GM19099 (cell line): ENCODE data around the gene DDRGK1.

ENCODE experiments used
- POLR2A ChIP-seq: IDR thresholded peaks from 3 replicates; pipeline ENCODE4 v1.6.1; 2011; ENCODE audit warnings: low read depth; ENCODE audit not compliant: insufficient read length; ENCODE audit errors: extremely low read depth

Gene DDRGK1

DNA sequence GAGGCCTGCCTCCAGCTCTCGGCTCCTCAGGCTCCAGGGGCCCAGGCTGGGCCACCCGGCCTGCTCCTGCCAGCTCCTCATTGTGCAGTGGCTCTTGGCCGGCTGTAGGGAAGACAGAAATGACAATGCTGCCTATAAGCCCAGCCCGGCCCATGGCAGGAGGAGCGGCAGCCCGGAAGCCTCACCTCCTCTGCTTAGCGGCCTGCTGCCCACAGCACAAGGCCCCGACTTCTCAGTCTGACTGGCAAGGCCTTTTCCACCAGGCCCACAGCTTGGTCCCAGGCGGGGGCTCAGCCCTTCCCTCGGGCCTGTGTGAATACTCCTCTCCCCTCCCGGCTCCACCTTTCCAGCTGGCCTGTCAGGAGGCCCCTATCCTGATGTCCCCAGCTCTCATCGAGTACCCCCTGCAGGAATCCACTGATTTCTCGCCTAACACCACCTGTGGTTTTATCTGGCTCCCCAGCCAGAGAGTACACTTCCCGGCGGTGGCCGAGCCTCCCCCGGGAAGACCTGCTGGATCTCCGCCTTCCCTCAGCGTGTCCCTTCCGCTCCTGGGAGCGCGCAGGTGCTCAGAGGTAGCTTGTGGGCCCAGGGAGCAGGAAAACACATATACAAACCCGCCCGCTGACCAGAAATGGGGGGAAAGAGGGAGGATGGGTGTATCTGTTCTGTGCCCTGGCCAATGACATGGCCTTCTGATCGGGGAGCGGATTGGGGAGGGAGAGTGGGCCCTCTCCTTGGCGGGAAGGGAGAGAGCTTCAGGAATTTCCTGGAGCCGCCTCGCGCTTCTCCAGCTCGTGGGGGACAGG is 963 bp downstream of the DDRGK1 start:
- TF ChIP-seq POLR2A: no peak

DNA sequence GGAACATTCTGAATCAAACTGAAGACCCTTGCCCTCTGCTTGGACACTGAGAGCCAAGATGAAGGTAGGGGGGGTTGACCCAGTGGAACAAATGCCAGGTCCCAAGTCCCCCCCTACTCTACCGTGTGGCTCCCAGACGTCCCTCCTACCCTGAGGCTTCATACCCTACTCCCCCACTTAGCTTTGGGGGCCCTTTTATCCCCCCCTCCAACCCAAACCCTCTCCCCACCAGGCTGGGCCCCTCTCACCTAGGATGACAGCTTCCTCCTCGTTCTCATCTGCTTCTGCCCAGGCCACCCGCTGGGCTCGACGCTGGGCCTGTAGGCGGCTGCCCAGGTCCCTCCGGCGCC is 1.5 kb downstream of the DDRGK1 start:
- no peak for TF ChIP-seq POLR2A

DNA sequence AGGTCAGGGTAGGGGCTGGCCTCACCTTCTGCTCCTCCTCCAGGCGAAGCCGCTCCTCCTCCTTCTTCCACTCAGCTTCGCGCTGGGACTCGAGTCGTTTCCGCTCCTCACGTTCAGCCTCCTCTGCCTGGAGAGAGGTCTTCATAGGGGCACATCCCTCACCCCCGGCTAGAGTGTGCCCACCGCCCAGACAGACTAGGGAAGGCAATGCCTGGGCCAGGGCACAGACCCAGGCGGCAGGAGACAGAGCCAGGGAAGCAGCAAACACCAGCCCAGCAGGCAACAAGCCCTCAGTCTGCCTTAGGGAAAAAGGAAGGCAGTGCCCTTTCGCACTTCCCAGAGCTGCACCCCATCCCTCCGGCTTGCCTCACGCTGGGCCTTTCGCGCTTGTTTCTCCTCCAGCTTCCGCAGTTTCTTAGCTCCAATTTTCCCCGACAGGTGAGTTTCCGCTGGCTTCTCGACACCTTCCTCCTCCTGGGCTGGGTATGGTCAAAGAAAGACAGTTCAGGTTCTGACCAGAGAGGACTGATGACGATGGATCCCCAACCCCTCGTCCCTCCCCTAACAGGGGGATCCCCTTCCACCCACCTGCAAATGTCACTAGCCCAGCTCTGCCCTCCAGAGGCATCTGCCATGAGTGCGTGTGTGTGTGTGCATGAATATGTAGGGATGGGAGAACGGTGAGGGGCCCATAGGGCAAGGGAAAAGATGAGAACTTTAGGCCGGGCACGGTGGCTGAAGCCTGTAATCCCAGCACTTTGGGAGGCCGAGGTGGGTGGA is 4.3 kb downstream of the DDRGK1 start:
- no peak for TF ChIP-seq POLR2A

DNA sequence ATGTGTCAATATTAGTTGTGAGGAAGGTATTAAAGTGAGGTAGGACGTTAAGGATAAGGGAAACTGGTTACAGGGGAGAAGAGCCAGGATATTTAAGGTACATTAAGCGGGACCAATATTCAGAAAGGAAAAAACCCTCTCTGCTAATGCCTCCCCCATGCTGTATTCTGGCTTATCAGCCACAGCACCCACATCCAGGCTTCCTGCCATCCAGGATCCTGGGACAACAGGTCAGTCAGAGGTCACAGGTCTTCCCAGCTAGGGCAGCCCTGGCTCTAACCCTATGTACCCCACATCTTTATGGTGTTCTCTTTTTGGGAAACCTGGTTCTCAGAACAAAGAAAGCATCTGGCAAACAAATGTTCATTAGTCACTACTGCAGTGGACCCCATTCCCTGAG is 5.3 kb downstream of the DDRGK1 start:
- TF ChIP-seq POLR2A: no peak

DNA sequence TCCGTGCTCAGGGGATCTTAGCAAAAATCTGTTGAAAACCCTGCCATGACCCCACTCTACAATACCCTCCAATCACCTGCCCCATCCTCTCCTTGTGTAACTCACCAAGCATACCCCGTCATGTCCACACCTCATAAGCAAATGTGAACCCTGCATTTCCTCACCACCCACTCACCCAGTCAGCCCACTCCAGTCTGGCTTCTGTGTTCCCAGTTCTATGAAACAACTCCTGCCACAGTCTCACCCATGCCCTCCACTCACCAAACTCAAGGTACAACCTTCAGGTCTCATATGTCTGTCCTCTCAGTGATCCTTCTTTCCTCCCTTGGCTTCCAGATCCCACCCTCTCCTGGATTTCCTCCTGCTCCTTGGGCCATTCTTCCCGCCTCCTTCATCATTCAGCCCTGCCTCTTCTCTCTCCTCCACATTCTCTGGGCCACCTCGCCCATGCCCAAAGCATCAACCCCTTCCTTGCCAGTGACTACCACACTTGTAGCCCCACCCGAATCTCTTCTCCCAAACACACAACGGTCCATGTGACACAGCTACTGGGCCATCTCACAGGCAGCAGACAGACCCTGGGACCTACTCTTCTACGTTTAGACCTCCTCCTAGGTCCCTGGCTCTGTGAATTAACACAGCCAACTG is 8.8 kb downstream of the DDRGK1 start:
- TF ChIP-seq POLR2A: no peak

DNA sequence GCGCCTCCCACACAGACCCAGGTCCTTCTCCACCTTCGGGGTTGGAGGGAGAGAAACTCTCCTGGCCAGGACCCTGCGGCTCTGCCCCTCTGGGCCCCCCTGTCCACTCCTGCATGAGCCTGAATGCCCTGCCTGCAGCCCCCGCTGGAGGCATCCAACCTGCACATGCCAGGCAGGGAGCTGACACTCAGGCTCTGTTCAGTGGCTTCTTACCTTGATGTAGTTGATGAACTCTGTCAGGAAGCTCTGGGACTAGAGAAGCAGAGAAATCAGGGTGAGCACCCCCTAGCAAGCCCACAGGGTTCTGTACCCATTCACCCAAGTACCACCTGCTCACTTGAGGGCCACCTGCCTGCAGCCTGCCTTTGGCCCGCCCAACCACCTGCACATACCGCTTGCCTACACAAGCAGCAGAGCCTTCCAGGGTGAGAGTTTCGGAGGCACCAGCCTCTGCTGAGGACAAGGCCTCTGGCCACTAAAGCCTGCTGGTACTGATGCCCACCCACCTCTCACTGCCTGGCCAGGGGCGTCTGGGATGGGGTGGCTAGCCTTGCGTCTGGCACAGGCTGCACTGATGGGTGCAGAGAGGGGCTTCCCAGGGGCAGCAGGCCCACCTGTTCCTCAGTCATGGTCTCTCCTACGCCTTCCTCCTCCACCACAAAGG is 9.7 kb downstream of the DDRGK1 start:
- TF ChIP-seq POLR2A: no peak

DNA sequence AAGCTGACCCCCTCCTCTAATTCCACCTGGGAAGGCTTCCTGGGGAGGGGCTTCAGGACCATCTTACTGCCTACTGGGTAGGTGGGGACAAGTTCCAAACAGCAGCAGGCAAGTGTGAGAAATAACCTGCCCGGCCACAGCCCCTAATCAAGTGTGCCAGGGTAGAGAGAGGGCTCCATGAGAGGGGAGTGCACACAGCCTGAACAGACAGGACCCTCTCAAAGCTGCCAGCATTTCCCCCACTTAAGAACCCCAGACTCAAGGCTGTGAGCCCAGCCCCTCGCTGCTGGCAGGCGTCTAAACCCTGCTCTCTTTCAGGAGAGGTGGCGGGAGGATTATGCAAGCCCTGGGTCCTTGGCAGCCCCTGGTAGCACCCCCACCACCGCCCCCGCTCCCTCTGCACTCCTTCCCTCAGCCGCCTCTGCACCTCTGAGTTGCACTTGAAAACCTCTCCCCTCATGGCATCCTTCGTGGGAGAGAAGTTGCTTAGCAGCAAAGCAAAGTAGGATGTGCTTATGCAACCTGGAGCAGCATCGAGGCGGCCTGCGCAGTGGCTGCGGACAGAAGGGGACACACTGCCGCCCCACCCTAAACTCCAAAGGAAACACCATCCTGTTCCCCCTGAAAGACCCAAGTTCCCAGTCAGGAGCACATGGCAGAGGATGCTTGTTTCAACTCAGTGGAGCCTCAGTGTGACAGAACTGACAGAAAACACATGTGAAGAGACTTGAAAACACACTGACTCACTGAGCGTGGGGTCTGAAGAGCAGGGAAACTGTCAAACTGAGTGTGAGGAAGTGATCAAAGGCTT is 10.5 kb downstream of the DDRGK1 start:
- TF ChIP-seq POLR2A: no peak

DNA sequence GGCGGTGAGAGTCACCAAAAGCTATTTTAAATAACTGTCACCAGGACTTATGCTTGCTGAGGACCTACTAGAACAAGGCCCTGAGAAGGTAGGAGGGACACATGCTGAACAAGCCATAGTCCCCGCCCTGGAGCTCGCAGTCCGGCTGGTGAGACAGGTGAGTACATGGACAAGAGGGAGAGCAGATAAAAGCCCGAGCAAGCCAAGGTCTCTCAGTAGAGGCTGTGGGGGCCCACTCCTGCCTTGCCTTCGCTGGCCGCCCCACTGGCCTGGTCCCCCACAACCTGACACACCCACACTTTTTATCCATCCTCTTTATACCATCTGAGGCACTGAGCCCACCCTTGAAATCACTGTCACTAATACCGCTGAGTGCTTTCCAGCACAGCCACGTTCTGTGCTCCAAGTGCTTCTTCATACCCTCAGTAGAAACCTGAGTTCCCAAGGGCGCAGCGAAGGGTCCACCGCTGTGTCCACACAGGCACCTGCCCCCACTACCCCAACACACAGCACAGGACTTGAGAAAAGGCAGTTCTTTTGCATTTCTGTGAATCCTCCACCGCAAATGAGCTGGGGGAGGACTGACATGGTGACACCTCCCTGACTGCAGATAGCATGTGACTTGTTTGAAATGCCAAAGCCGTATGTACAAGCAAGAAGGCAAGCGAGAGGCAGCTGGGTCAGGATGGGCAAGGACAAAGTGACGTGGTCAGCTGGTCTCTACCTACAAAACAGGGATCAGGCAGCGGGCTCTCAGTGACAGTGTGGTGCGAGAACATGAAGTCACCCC is 12.1 kb downstream of the DDRGK1 start:
- TF ChIP-seq POLR2A: no peak

DNA sequence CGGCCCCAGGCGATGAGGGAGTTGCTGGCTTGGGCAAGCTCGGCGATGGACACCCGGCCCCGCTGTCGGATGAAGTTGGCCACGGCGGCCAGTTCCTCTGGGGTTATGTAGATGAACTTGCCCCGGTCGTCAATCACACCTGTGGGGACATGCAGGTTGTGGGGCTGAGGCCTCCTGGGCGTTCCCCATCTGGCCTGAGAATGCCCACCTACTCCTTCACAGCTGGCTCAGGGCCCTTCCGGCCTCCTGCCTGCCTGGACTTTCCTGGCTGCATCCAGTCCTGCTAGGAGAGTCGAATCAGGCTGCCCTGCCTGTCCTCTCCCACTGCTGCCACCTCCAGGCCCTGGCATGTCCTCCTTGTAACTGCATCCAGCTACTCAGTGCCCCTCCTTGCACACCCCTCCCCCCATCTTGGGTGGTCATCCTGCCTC is 13.8 kb downstream of the DDRGK1 start:
- no peak for TF ChIP-seq POLR2A

DNA sequence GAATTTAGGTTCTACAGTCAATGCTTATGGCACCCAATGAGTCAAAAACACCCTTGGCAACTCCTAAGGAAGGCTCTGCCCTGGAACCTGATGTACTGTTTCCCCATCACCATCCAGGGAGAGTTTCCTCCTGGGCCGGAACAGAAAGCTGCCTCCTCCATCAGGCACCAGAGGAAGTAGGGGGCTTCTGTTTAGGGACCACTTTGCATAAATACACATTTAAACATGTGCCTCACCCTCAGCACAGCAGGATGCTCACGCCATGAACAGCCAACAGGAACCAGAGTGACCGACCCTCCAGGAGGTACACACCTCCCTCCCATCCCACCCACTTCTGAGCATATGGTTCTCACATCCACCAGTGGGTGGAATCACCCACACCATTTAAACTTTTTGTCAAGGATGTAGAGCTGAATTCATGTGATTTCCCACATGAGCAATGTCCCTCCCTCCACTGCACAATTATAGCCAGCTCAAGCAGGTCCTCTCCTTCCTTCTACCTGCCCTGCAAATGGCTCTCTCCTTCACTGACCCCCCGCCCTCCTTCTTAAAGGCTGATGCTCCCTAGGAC is 14.8 kb downstream of the DDRGK1 start:
- no peak for TF ChIP-seq POLR2A

DNA sequence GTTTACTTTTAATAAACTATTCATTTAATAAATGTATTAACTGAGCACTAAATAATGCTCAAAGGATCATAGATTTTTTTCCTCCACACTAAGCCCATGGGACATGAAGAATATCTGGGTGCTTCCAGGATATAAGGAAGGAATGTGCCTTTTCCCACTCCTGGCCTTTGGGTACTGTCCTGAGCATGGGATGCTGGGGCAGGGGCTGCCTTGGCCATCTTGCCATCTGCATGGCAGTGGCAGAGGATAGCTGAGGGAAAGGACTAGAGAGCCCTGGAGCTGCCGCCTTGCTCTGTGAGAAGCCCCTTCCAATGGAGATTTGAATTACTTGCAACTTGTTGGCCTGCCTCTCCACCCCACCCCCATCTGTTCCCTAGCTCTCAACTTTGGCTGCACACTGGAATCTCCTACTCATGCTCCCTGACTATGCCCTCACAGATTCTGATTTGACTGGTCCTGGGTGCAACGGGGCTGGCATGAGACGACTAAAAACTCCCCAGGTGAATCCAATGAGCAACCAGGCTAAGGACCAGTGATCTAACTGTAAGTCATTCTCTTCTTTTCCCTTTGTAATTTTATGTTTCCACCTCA is 15.6 kb downstream of the DDRGK1 start:
- no peak for TF ChIP-seq POLR2A

DNA sequence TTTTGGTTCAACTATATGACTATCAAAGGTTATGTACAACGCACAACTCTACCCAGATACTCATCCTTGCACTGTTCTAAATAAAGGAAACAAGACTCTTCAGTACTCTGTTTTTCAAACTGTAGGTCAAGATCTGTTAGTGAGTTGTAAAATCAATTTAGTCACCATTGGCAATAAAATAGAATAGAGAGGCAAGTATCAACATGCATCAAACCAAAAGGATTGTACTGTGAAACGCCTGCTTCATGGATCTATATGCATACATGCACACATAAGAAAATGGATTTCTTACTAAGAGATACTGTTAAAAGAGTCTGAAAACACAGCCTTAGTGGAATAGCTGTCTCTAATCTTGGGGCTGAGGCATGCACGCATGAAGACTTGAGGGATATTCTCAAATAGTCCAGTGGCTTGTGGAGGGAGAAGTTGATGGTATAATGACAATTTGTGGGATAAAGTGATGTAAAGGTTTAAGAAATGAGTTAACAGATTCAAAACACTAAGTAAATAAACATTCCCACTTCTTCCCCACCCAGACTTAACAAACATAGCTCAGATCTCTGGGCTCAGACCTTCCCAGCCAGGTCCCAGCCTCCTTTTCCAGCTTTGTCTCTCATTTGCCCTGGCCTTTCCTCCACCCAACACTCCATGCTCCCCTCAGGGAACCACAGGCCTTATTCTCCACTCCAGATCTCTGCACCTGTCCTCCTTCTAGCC is 20.4 kb downstream of the DDRGK1 start:
- no peak for TF ChIP-seq POLR2A

DNA sequence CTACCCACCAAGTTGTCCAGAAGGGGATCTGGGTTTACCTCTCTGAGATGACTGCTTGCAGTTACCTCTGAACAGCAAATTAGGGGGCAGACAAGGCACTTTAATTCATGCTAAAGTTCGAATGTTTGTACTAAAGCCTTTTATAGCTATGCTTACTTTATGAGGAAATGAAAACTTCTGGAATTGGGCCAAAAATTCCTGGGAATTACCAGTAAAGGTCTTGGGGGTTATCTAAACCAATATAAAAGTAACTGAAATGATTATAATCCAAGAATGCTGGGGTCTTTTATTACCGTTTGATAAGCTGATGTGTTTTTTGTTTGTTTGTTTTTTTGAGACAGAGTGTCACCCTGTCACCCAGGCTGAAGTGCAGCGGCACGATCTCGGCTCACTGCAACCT is 23.2 kb downstream of the DDRGK1 start:
- TF ChIP-seq POLR2A: no peak

DNA sequence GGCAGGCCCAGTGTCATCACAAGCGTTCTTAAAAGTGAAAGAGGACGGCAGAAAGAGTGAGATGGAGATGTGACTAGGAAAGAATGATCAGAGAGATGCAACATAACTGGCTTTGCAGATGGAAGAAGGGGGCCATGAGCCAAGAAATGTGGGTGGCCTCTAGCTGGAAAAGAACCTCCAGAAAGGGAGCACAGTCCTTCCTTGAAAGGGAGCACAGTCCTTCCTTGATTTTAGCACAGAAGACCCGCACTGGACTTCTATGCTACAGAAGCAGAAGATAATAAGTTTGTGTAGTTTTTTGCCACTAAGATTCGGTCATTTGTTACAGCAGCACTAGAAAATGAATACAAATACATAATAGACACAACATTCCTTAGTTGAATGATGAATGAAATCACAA is 24.2 kb downstream of the DDRGK1 start:
- no peak for TF ChIP-seq POLR2A
